ENCODE measurements around the gene GPR34.

GPR34 gene

DNA sequence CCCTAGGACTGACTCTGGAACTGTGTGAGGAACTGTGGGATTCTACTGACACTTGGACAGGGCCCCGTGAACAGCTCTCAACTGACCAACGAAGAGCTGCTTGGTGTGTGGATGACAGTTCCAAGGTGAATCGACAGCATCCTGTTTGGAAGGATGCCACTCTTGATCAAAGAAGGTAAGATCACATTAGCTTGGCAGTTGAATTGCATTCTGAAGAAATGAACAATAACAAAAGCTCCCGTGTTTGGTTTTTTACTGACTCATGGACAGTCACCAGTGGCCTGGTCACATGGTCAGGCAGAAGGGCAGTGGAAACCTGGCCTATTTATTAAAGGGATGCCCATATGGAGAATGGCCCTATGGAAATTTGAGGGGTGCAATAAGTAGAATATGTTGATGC, 33.1 kb upstream of the GPR34 start:
- Histone ChIP-seq H3K9me2 (replicated peaks; ENCODE audit: low read depth, low read length) (no peaks in the 10 kb centered on the region), H3K79me2 (ENCODE audit: insufficient read depth, low read length) (no peaks in the 10 kb centered on the region), H3K9ac (ENCODE audit: low read depth, low read length, poor library complexity, severe bottlenecking) (no peak overlapping the region), H3K4me3 (ENCODE audit: low read length, poor library complexity, severe bottlenecking) (no peak overlapping the region), H3K4me1 (ENCODE audit: insufficient read depth, low read length, poor library complexity, severe bottlenecking) (no peaks in the 10 kb centered on the region), H3F3A (ENCODE audit: low read depth) (no peaks in the 10 kb centered on the region), H3K27me3 (ENCODE audit: insufficient read depth, low read length, poor library complexity, severe bottlenecking) (no peaks in the 10 kb centered on the region), H3K4me2 (ENCODE audit: low read depth, low read length, poor library complexity, severe bottlenecking) (no peak overlapping the region), H3K36me3 (ENCODE audit: insufficient read depth, low read length) (peaks cover 31% of the 10 kb centered on the region; the same call in 1 of the 2 replicates), H2AFZ (ENCODE audit: low read length) (no peak overlapping the region), H4K20me1 (ENCODE audit: insufficient read depth, low read length, poor library complexity, severe bottlenecking) (no peaks in the 10 kb centered on the region), H3K9me3 (ENCODE audit: insufficient read depth, low read depth, low read length) (no peaks in the 10 kb centered on the region)
- TF ChIP-seq CTCF (conservative IDR thresholded peaks at IDR 0.05; ENCODE audit: low read length) (no peak), EZH2phosphoT487 (IDR thresholded peaks at IDR 0.05; ENCODE audit: borderline replicate concordance) (no peak)

GRCh38 chrX:41661366-41662095, 27.2 kb upstream of the GPR34 start:
- no peak for TF ChIP-seq EZH2phosphoT487 (IDR thresholded peaks at IDR 0.05; ENCODE audit: borderline replicate concordance)
- no peak for TF ChIP-seq CTCF (conservative IDR thresholded peaks at IDR 0.05; ENCODE audit: low read length)
- no peaks in the 10 kb centered on the region for H3F3A ChIP-seq (ENCODE audit: low read depth)
- no peak overlapping the region for H3K9ac ChIP-seq (ENCODE audit: low read depth, low read length, poor library complexity, severe bottlenecking)
- no peak overlapping the region for H2AFZ ChIP-seq (ENCODE audit: low read length)
- peaks cover 3% of the 10 kb centered on the region for H3K4me1 ChIP-seq (ENCODE audit: insufficient read depth, low read length, poor library complexity, severe bottlenecking)
- H3K79me2 ChIP-seq (ENCODE audit: insufficient read depth, low read length), result no peaks in the 10 kb centered on the region
- no peaks in the 10 kb centered on the region for H3K9me3 ChIP-seq (ENCODE audit: insufficient read depth, low read depth, low read length)
- H3K9me2 ChIP-seq (replicated peaks; ENCODE audit: low read depth, low read length), result no peaks in the 10 kb centered on the region
- H3K4me2 ChIP-seq (ENCODE audit: low read depth, low read length, poor library complexity, severe bottlenecking), result no peak overlapping the region
- peaks cover 32% of the 10 kb centered on the region; the same call in 1 of the 2 replicates for H3K36me3 ChIP-seq (ENCODE audit: insufficient read depth, low read length)
- no peak overlapping the region for H3K4me3 ChIP-seq (ENCODE audit: low read length, poor library complexity, severe bottlenecking)
- H3K27me3 ChIP-seq (ENCODE audit: insufficient read depth, low read length, poor library complexity, severe bottlenecking), result no peaks in the 10 kb centered on the region
- no peaks in the 10 kb centered on the region for H4K20me1 ChIP-seq (ENCODE audit: insufficient read depth, low read length, poor library complexity, severe bottlenecking)

DNA sequence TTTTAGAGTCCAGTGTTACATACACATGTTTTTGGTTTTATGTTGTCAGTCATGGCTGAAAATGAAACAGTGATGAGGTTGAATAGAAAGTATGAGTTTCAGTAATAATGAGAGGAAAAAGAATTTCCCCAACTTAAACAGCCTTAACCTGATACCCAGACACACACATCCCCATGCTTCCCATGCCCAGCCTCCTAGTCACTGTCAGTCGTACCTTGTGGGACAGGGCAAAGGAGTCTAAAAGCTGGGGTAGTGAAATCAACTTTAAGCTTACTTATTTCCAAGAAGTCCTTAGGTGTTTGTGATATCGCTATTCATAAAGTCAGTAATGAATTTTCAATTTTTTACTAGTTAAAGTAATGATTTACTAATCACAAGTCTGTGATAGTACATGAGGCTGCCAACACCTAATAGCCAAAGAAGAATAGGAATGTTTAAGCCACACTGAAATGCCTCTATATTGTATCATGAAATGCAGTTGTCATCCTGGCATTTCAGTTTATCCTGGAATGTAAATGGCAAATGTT, 24.3 kb upstream of the GPR34 start:
- Histone ChIP-seq H3K79me2 (ENCODE audit: insufficient read depth, low read length) (no peaks in the 10 kb centered on the region), H3K4me1 (ENCODE audit: insufficient read depth, low read length, poor library complexity, severe bottlenecking) (peaks cover 3% of the 10 kb centered on the region), H3K9me2 (replicated peaks; ENCODE audit: low read depth, low read length) (no peaks in the 10 kb centered on the region), H4K20me1 (ENCODE audit: insufficient read depth, low read length, poor library complexity, severe bottlenecking) (no peaks in the 10 kb centered on the region), H3K4me2 (ENCODE audit: low read depth, low read length, poor library complexity, severe bottlenecking) (no peak overlapping the region), H2AFZ (ENCODE audit: low read length) (no peak overlapping the region), H3K4me3 (ENCODE audit: low read length, poor library complexity, severe bottlenecking) (no peak overlapping the region), H3K27me3 (ENCODE audit: insufficient read depth, low read length, poor library complexity, severe bottlenecking) (no peaks in the 10 kb centered on the region), H3K9ac (ENCODE audit: low read depth, low read length, poor library complexity, severe bottlenecking) (no peak overlapping the region), H3K36me3 (ENCODE audit: insufficient read depth, low read length) (peaks cover 16% of the 10 kb centered on the region; the same call in 1 of the 2 replicates), H3F3A (ENCODE audit: low read depth) (no peaks in the 10 kb centered on the region), H3K9me3 (ENCODE audit: insufficient read depth, low read depth, low read length) (no peaks in the 10 kb centered on the region)
- TF ChIP-seq EZH2phosphoT487 (IDR thresholded peaks at IDR 0.05; ENCODE audit: borderline replicate concordance) (no peak), CTCF (conservative IDR thresholded peaks at IDR 0.05; ENCODE audit: low read length) (no peak)

Measured in Loucy (cell line).